Measurements from ENCODE around the gene CCDC73. TPM values are rescaled to one million over a fixed set of nuclear protein-coding genes. Genes with fewer than 3 reads are reported as not detected.
A peak's percentile ranks its signal among the peaks of the same experiment; 100 is the strongest.

CCDC73 gene
- total and polyA plus RNA-seq, 10 of the 15 experiments (the other 5 are each of a cell fraction or from before 2014, with no cell fraction given), result 0.05 to 0.57 (median 0.14) TPM

DNA sequence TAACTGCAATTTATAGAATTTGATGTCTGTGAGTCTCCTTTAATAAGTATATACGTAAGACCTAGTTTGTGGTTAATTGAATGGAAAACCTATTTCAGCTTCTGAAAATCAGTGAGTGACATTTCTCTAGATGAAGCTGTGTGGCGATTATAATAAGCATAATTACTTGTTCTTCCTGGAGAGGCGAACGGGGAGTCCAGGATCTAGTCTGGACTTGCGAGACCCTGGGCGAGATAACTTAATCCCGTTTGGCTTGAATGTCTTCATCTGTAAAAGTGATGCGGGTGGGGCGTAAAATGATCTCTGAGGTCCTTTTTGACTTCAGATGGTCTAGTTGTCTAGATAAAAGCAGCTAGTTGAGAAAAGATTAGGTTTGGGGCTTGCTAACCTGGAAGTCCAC lies 36.3 kb upstream of the CCDC73 start (continued):
- no peak for TF ChIP-seq SIX5 (IDR thresholded peaks at IDR 0.05; ENCODE audit: low read depth, low read length, severe bottlenecking)

DNA sequence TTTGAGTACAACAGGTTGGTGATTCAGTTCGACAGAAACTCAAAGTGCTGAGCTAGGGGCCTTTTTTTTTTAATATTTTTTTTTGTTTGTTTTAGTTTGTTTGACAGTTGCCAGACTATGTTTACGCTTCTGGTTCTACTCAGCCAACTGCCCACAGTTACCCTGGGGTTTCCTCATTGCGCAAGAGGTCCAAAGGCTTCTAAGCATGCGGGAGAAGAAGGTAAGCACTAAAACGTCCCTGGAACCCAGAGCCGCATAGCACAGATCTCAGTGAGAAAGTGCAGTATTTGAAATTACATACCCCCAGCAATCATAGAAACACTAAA lies 35.9 kb upstream of the CCDC73 start:
- DNase-seq (ENCODE audit: low read depth, low spot score), result no peak

More for the DNA sequence above, 35.9 kb upstream of the CCDC73 start:
- 13% methylated on average over 6 of the region's 6 CpGs for WGBS (ENCODE audit: insufficient coverage, insufficient replicate concordance, low lambda C conversion rate, missing lambda C conversion rate)
- intact Hi-C loops (cut with micrococcal nuclease; ENCODE audit: unreplicated experiment) (no loop called here), in situ Hi-C loops (cut with MboI) (no loop called here)
- Histone ChIP-seq H3K9ac (ENCODE audit: control insufficient read depth, insufficient read depth, low read length) (peak overlapping the region; percentile 90), H3K4me2 (ENCODE audit: control insufficient read depth, insufficient read depth) (peak overlapping the region; percentile 90), H3K9me3 (replicated peaks; ENCODE audit: control insufficient read depth, insufficient read depth, low read length) (no peaks in the 10 kb centered on the region), H3K4me3 (peak overlapping the region; percentile 84), H3K79me2 (ENCODE audit: control insufficient read depth, insufficient read depth, low read length) (no peaks in the 10 kb centered on the region; the same call in 1 of the 2 replicates), H4K20me1 (ENCODE audit: control insufficient read depth, insufficient read depth) (no peaks in the 10 kb centered on the region), H3K36me3 (ENCODE audit: control insufficient read depth in 2 of 2, insufficient read depth in 2 of 2, low read length in 1 of 2) (no peaks in the 10 kb centered on the region), H3K27ac (ENCODE audit: control insufficient read depth, insufficient read depth) (no peak overlapping the region), H3K4me1 (ENCODE audit: control insufficient read depth, insufficient read depth, low read length) (no peaks in the 10 kb centered on the region; the same call in 1 of the 2 replicates), H2AFZ (ENCODE audit: control insufficient read depth, low read depth, low read length) (peak overlapping the region; percentile 95), H3K27me3 (replicated peaks in 1 of 2; ENCODE audit: control insufficient read depth in 2 of 2, insufficient read depth in 2 of 2, low read length in 1 of 2) (no peaks in the 10 kb centered on the region; a peak in 1 of 4 replicates)
- no TSS peak for BruUV-seq (replicated peaks)
- FAIRE-seq (no peak), ATAC-seq (peak; percentile 26)
- TF ChIP-seq CEBPB (IDR thresholded peaks at IDR 0.05; ENCODE audit: borderline replicate concordance in 1 of 2, low read depth in 2 of 2, low read length in 2 of 2) (peak in 1 of 2 experiments; percentile 94; a peak in 2 of 4 replicates), YY1 (IDR thresholded peaks at IDR 0.05; ENCODE audit: low read depth, low read length) (no peak)
- RAD21 ChIA-PET (ENCODE audit: unreplicated experiment), result interaction anchor here (0.8 to 1.5 kb wide), 4 partner anchors 9 to 62 kb away, joined by 3 to 11 read pairs (median 4); partner anchors contain the start of gene QSER1
- CTCF ChIA-PET, result interaction anchor here (0.6 to 1.7 kb wide), 5 partner anchors 11 to 64 kb away, joined by 3 to 8 read pairs (median 6); no protein-coding TSS in a partner anchor
- SMC1A ChIA-PET (ENCODE audit: uncharacterized antibody, unreplicated experiment), result interaction anchor here (1.2 to 1.6 kb wide), 3 partner anchors 8 to 62 kb away, joined by 4 to 7 read pairs (median 5); partner anchors contain the start of gene QSER1
- POLR2A ChIA-PET, result interaction anchor here (1.2 to 1.8 kb wide), 3 partner anchors 8 to 21 kb away, joined by 4 to 5 read pairs (median 4); no protein-coding TSS in a partner anchor

All from GM12878 (cell line).